Activated CD4-positive, alpha-beta T cell treated with anti-CD3 and anti-CD28 coated beads, Interleukin-2, amount 10 ng/mL, durations not matched to agents 24 days and 14 days (primary cell): Measurements from ENCODE around the gene CTSD. TPM values are rescaled to one million over a fixed set of nuclear protein-coding genes. Genes with fewer than 3 reads are reported as not detected.

Experiments used
- DNase-seq: peaks from one replicate; pipeline ENCODE4 v3.0.0; 2022
- H3K27ac Mint-ChIP-seq: one replicate; pipeline ENCODE4 v1.8.0; 2022; ENCODE audit warnings: mild to moderate bottlenecking, mixed read lengths
- H3K27me3 Mint-ChIP-seq: one replicate; pipeline ENCODE4 v1.8.0; 2022; ENCODE audit warnings: mixed read lengths
- H3K36me3 Mint-ChIP-seq: one replicate; pipeline ENCODE4 v1.8.0; 2022; ENCODE audit warnings: low read depth, mild to moderate bottlenecking, mixed read lengths
- H3K4me1 Mint-ChIP-seq: one replicate; pipeline ENCODE4 v1.8.0; 2021; ENCODE audit warnings: mixed read lengths
- H3K4me3 Mint-ChIP-seq: one replicate; pipeline ENCODE4 v1.8.0; 2022; ENCODE audit warnings: mild to moderate bottlenecking, moderate library complexity, mixed read lengths
- H3K9me3 Mint-ChIP-seq: one replicate; pipeline ENCODE4 v1.8.0; 2021; ENCODE audit warnings: mixed read lengths
- intact Hi-C: fragments of 100-400 bp; cut with micrococcal nuclease; formaldehyde crosslinking; loops from one replicate; pipeline ENCODE4 v1.15.1; 2023
- total RNA-seq: library from RNA; stranded (reverse); gene quantifications from 2 replicates; pipeline ENCODE4 v1.2.3, GENCODE V29; 2022

The CTSD gene
- total RNA-seq, 1 donor from 2014 or later, result 59.8 TPM

DNA sequence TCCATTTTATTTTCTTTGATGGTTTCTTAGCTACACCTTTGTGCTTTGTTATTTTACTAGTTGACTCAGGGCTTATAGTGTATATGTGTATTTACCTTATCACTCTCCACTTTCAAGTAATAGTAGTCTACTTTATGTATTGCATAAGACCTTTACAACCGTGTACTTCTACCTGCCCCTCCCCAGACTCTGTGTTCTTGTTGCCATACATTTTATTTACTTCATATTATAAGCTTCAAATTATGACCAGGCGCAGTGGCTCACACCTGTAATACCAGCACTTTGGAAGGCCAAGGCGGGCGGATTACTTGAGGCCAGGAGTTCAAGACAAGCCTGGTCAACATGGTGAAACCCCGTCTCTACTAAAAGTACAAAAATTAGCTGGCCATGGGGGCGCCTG is 28.2 kb upstream of the CTSD start:
- Mint-ChIP-seq H3K4me3 (no peak overlapping the region), H3K27me3 (peaks cover 18% of the 10 kb centered on the region), H3K36me3 (no peaks in the 10 kb centered on the region), H3K9me3 (no peaks in the 10 kb centered on the region), H3K4me1 (peaks cover 6% of the 10 kb centered on the region), H3K27ac (no peak overlapping the region)
- intact Hi-C loops, result no loop called here
- no peak for DNase-seq

DNA sequence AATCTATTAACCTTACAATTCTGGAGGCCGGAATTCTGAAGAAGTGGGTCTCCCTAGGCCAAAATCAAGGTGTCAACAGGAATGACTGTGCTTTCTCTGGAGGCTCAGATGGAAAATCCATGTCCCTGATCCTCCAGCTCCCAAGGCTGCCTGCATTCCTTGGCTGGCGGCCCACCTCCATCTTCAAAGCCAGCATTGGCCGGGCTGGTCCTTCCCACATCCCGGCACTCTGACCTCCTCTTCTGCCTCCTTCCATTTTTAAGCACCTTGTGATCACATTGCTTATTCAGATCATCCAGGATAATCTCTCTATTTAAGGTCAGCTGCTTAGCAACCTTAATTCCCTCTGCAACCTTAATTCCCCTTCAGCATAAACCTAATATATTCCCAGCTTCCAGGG is 22.7 kb upstream of the CTSD start:
- Mint-ChIP-seq H3K36me3 (no peaks in the 10 kb centered on the region), H3K9me3 (no peaks in the 10 kb centered on the region), H3K4me1 (no peaks in the 10 kb centered on the region), H3K27ac (no peak overlapping the region), H3K27me3 (peaks cover 8% of the 10 kb centered on the region), H3K4me3 (no peak overlapping the region)
- DNase-seq, result no peak
- intact Hi-C loops, result no loop called here

DNA sequence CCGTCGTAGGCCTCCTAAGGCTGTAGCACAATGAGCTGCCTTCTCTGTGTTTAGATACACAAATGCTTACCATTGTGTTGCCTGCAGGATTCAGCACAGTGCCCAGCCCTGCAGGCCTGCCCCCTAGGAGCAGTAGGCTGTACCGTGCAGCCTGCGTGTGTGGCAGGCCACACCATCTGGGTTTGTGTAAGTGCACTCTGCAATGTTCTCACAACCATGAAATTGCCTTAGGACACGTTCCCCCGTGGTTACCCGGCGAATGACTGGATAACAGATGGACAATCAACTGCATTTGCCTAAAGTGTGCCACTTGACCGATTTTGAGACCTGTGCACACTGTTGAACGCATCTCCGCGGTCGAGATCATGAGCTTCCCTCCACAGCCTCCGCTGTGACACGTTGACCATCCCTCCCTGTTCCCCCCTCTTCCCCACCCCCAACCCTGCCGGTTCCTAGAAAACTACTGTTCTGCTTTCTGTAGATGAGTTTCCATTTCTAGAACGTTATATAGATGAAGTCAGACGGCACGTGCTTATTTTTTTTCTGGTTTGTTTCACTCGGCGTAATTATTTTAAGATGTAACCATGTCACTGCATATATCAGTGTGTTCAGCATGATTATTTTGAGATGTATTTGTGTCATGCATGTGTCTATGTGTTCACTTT is 22.2 kb upstream of the CTSD start:
- Mint-ChIP-seq H3K27ac (no peak overlapping the region), H3K4me1 (no peaks in the 10 kb centered on the region), H3K27me3 (peaks cover 3% of the 10 kb centered on the region), H3K36me3 (no peaks in the 10 kb centered on the region), H3K4me3 (no peak overlapping the region), H3K9me3 (no peaks in the 10 kb centered on the region)
- intact Hi-C loops, result no loop called here
- peak; percentile 50 for DNase-seq

DNA sequence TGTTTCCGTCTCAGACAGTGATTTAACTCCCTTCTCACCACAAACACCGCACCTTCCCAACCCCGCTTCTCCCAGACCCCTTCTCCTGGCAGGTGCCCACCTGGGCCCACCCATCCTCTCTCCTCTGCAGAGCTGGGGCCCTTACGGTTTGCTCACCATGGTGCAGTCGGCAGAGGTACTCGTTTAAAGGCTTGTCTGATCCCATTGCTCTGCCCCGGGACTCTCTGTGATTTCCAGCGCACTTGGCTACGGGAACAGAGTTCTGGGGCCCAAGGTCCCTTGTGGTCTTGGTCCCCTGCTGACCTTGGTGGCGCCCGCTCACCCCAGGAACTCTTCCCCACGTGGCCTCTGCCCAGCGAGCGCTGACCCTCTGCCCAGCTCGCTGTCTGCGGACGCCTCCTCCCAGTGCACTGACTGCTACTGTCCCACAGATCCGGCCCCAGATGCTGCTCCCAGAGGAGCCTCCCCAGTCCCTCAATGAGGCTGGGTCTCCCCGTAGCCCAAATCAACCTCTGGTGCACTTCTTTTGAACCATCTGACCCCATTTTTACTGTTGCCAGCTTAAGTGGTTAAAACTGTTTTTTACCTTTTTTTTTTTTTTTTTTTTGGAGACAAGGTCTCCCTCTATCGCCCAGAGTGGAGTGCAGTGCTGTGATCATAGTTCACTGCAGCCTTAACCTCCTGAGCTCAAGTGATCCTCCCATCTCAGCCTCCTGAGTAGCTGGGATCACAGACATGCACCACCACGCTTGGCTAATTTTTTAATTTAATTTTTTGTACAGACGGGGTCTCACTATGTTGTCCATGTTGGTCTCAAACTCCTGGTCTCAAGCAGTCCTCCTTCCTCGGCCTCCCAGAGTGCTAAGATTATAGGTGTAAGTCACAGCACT is 21.3 kb upstream of the CTSD start:
- H3K27ac Mint-ChIP-seq, result no peak overlapping the region
- DNase-seq, result no peak
- no peaks in the 10 kb centered on the region for H3K4me1 Mint-ChIP-seq
- no peaks in the 10 kb centered on the region for H3K27me3 Mint-ChIP-seq
- no peaks in the 10 kb centered on the region for H3K9me3 Mint-ChIP-seq
- intact Hi-C loops, result no loop called here
- no peaks in the 10 kb centered on the region for H3K36me3 Mint-ChIP-seq
- H3K4me3 Mint-ChIP-seq, result no peak overlapping the region

DNA sequence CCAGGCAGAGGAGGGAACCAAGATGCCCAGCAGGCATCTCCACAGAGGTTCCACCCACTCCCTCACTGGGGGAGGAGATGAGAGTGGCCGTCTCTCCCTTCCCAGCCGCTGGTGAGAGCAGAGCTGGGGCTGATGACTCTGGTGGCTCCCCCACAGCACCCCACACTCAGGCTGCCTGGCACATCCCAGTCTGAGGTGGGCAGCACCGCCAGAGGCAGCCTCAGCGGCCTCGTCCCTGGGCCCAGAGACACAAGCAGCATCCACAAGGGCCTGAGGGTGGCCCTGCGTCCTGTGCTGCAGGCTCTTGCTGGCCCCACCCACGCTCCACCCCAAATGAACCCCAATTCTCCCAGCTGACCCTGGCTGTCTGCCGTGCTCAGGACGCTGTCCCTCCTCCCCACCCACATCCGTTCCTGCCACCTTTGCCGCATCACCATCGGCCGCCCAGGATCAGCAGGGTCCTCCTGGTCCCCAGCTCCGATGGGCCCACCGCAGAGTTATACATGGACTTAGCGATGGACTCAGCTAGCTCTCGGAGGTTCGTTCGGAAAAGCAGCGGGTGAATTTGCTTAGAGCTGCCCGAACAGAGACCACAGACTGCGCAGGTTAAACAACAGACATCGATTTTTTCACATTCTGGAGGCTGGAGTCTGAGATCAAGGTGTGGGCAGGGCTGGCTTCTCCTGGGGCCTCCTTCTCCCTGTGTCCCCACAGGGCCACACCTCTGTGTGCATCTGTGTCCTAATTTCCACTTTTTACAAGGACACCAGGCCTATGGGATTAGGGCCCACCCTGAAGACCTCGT is 20.2 kb upstream of the CTSD start:
- H3K27ac Mint-ChIP-seq, result no peak overlapping the region
- H3K4me3 Mint-ChIP-seq, result no peak overlapping the region
- H3K9me3 Mint-ChIP-seq, result no peaks in the 10 kb centered on the region
- H3K4me1 Mint-ChIP-seq, result no peaks in the 10 kb centered on the region
- no peak for DNase-seq
- H3K36me3 Mint-ChIP-seq, result no peaks in the 10 kb centered on the region
- no peaks in the 10 kb centered on the region for H3K27me3 Mint-ChIP-seq
- intact Hi-C loops, result no loop called here

DNA sequence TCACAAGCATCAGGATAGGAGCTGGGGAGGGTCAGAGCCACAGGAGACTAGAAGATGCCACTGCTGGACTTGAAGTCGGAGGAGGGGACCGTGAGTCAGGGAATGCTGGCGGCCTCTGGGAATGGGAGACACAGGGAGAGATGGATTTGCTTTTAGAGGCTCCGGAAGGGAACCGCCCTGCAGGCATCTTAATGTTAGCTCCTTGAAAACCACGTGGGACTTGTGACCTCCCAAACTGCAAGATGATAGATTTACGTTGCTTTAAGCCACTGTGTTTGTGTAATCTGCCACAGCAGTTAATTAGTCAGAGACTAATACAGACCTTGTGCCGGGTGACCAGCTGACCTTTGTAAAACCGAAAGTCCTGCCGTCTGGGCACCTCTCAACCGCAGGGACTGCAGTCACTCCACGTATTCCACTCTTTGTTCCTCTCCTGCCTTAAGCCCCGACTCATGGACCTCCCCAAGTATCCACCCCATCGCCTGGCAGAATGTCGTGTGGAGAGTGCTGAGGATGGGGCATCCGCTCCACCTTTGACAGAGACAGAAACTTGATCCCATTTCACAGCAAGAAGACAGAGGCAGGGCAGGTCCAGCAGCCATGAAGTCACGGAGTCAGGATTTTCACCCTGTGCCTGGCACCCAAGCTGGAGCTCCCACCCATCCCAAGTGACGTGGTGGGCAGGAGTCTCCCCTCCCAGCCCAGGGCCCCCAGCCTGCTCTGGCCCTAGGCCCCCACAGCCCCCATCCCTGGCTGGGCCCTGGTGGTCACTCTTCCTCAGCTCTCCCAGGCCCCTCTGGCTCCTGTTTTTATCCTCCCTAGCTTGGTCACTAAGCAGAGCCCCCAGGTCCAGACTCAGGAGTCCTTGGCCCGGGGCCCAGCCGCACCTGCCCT is 19.4 kb upstream of the CTSD start:
- Mint-ChIP-seq H3K4me3 (no peak overlapping the region), H3K4me1 (no peaks in the 10 kb centered on the region), H3K27me3 (no peaks in the 10 kb centered on the region), H3K27ac (no peak overlapping the region), H3K36me3 (no peaks in the 10 kb centered on the region), H3K9me3 (no peaks in the 10 kb centered on the region)
- DNase-seq, result no peak
- intact Hi-C loops, result no loop called here

DNA sequence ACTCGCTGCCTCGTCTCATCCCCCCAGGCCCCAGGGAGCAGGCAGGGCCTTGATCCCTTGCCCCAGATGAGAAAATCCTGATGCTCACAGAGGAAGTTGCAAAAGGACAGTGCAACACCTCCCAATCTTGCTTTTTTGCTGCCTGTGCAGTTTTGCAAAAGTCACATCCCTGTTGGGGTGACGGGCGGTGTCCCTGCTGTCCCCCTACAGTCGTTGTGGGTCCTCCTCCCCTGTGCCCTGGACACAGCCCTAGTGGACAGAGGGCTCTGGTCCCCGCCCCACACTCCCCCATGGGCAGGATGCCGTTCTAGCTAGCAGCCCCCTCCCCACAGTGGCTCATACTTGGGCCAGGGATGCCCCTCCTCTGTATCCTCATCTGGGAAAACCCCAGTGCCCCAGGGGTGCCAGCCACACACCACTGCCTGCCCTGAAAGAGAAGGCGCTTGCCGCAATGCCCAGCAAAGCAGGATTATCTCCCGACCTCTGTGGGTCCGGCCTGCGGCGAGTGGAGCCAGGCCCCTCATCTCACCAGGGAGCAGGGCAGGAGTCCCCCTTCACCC is 18.4 kb upstream of the CTSD start:
- Mint-ChIP-seq H3K36me3 (no peaks in the 10 kb centered on the region), H3K27me3 (no peaks in the 10 kb centered on the region), H3K4me1 (no peaks in the 10 kb centered on the region), H3K9me3 (no peaks in the 10 kb centered on the region), H3K27ac (no peak overlapping the region), H3K4me3 (no peak overlapping the region)
- peak; percentile 52 for DNase-seq
- intact Hi-C loops, result no loop called here

DNA sequence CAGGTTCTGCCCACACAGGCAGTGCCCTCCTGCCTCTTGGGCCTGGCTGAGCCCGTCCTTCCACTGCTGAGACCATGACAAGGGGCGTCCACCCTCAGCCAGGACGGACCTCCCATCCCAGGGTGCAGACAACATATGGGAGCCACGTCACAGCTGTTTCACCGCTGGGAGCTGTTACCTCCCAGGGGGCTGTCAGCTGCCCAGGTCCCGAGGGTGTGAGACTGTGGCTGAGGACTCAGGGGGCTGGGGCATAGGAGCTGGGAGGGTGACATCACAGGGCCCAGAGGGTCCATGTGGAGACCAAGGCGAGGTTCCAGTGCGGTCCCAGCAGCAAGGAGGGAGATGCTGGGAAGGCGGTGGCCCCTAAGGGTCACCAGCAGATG is 17.9 kb upstream of the CTSD start:
- intact Hi-C loops, result no loop called here
- Mint-ChIP-seq H3K36me3 (no peaks in the 10 kb centered on the region), H3K27ac (no peak overlapping the region), H3K4me1 (no peaks in the 10 kb centered on the region), H3K9me3 (no peaks in the 10 kb centered on the region), H3K4me3 (no peak overlapping the region), H3K27me3 (peaks cover 2% of the 10 kb centered on the region)
- DNase-seq, result no peak

DNA sequence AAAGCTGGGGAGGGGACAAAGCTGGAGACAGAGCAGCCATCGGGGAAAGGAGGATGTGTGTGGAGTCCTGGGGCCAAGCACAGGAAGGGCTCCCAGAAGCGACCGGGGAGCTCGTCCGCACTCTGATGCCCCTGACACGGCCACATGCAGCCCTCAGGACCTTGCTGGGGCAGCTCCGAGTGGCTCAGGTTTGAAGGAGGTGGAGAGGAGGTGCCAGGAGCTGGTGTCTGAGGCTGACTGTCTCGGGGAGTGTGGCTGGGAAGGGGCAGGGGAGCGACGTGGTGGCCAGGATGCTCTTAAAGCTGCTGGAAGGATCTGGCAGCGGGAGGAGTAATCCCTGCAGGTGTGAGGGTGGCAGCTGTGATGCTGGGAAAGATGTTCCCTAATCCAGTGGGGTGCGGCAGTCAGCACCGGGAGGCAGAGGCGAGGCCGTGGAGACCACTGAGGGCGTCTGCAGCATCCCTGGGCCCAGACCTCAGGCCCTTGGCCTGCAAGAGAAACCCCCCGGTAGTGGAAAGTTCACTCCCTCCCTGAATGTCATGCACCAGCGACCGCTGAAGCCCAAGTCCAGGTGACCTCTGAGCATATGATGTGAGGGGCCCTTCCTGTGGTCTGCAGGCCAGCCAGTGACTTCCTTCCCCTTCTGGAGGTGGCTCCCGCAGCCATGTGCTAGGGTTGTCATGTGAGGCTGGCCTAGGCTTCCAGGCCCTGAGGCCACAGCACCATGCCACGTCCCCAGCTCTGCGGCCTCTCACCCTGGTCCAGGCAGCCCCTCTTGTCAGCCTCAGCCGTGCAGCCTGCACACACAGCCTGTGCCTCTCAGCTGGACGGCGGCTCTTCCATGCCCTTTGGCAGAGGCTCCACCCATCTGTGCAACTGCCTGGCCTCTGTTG is 17.2 kb upstream of the CTSD start:
- H3K9me3 Mint-ChIP-seq, result no peaks in the 10 kb centered on the region
- peaks cover 2% of the 10 kb centered on the region for H3K27me3 Mint-ChIP-seq
- H3K36me3 Mint-ChIP-seq, result no peaks in the 10 kb centered on the region
- H3K4me1 Mint-ChIP-seq, result no peaks in the 10 kb centered on the region
- intact Hi-C loops, result no loop called here
- peak; percentile 53 for DNase-seq
- H3K27ac Mint-ChIP-seq, result no peak overlapping the region
- no peak overlapping the region for H3K4me3 Mint-ChIP-seq

DNA sequence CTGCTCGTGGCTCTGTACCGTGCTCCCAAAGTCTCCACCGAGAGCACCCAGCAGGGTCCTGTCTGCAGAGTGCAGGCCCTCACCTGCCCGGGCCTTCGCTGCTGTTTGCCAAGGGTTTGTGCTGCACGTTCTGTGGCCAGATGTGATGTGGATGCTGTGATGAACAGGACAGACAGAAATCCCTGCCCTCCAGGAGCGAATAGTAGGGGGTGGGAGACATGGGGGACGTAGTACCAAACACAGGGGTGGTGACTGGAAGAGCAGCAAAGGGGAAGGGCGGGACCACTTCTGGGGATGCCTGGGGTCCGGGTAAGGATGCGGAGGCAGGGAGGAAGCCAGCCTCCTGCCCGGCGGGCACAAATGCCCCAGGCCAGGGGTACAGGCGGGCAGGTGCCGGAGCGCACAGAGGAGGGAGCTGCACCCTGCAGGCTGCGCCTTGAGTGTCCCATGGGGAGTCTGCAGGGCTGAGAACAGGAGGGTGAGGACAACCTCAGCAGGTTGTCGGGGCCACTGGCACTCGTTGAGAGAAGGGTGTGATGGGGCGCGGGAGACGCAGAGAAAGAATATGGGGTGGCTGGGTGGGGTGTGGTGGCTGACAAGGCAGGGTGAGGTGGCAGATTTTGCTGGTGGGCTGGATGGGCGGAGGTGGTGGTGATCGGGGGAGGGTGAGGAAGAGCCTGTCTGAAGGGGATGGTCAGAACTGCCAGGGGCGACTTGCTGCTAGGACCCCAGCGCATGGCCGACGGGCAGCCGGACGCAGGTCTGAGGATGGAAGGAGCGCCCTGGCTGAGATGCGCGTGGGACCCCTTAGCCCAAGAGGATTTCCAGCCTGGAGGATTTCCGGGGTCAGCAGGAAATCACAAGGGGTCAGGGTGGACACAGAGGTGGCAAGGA is 16.3 kb upstream of the CTSD start:
- H3K27me3 Mint-ChIP-seq, result peaks cover 2% of the 10 kb centered on the region
- H3K27ac Mint-ChIP-seq, result no peak overlapping the region
- peak; percentile 50 for DNase-seq

DNA sequence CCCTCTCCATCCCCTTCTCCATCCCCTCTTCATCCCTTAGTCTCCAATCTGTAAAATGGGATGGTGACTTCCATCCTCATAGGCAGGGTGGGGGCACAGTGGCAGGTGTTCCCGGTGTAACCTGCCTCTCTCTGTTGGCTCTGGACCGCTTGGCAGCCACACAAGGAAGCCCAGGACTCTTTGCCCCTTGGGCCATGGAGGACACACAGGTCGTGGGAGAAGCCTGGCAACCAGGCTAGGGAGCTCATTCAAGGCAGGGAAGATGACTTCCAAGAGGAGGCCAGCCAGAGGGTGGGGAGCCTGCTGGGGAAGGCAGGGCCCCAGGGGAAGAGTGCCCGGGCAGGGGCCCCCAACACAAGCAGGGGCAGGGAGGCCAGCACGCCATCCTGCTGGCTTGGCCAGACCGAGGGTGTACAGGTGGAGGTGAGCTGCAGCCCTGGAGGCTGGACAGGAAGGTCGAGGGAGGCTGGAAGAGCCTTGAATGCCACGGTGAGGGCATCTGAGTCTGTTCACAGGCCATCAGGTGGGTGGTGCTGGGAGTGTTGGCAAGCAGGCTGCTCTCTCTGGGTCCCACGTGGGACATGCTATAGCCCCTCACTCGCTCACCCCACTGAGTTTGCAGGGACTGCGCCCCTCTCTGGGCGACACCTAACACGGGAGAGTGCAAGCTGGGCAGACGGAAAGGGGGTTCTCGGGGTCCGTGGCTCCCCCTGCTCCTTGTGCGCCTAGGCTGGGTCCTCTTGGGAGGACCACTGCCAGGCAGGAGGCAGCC is 15.5 kb upstream of the CTSD start:
- H3K36me3 Mint-ChIP-seq, result no peaks in the 10 kb centered on the region

More for the DNA sequence above, 16.3 kb upstream of the CTSD start:
- Mint-ChIP-seq H3K4me3 (no peak overlapping the region), H3K4me1 (no peaks in the 10 kb centered on the region), H3K9me3 (no peaks in the 10 kb centered on the region), H3K36me3 (no peaks in the 10 kb centered on the region)
- intact Hi-C loops, result no loop called here

More for the DNA sequence above, 15.5 kb upstream of the CTSD start:
- intact Hi-C loops, result no loop called here
- Mint-ChIP-seq H3K27me3 (peaks cover 4% of the 10 kb centered on the region), H3K4me1 (no peaks in the 10 kb centered on the region), H3K27ac (no peak overlapping the region), H3K4me3 (no peak overlapping the region), H3K9me3 (no peaks in the 10 kb centered on the region)
- DNase-seq, result no peak
